ENCODE data around the gene NUMB. TPM values are rescaled to one million over a fixed set of nuclear protein-coding genes. Genes with fewer than 3 reads are reported as not detected.
"Not testable (repeated sequence)": the region's sequence is repeated elsewhere in the genome, so short reads cannot be mapped to it uniquely, and the experiment has no call there.

The NUMB gene
- total RNA-seq, 1 experiment from 2014 or later, result 46.5 TPM

DNA sequence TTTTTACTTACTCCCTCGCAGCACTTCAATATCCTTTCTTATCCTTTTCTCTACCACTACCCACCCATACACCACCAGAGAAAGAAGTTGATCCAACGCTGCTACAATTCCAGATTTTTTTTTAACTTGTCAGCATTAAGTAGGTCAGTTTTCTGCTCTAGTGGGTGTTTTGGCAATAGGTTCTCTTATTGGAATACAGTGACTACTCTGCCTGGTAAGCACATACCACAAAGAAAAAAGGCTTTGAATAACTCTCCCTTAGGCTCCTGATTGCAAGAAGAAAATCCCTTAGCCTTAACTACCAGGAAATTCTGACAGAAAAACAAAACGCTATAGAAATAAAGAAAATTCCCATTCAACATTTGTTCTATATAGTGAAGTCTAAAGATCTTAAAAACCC is 72.0 kb downstream of the NUMB start:
- Histone ChIP-seq H3K56ac (ENCODE audit: insufficient read length, low read depth, low read length) (no peak overlapping the region), H3K4me2 (ENCODE audit: insufficient read depth, insufficient read length, low read length) (no peak overlapping the region), H3K27ac (ENCODE audit: insufficient read length, low read depth, low read length) (no peak overlapping the region), H3K23me2 (ENCODE audit: insufficient read length, low read depth, low read length, poor library complexity, severe bottlenecking) (no peaks in the 10 kb centered on the region), H3K14ac (ENCODE audit: insufficient read depth, low read length) (no peak overlapping the region), H2BK5ac (ENCODE audit: insufficient read length, low read length) (no peak overlapping the region), H3K79me2 (ENCODE audit: insufficient read depth, low read length) (no peaks in the 10 kb centered on the region), H3T11ph (ENCODE audit: low read length) (no peak overlapping the region), H3K9ac (ENCODE audit: extremely low read depth, insufficient read length, low read length) (no peak overlapping the region), H4K20me1 (ENCODE audit: control insufficient read depth, insufficient read depth, insufficient read length) (no peaks in the 10 kb centered on the region), H3K4ac (ENCODE audit: low read depth, low read length) (no peak overlapping the region), H2BK15ac (ENCODE audit: low read depth, low read length) (no peak overlapping the region), H2AK5ac (ENCODE audit: insufficient read length, low read length) (no peak overlapping the region), H2BK120ac (ENCODE audit: low read depth, low read length, poor library complexity, severe bottlenecking) (no peak overlapping the region), H3K18ac (ENCODE audit: insufficient read length, low read depth, low read length) (no peak overlapping the region), H3K27me3 (ENCODE audit: insufficient read depth, low read length) (no peaks in the 10 kb centered on the region), H2BK12ac (ENCODE audit: insufficient read length, low read depth, low read length) (no peak overlapping the region), H3K79me1 (ENCODE audit: insufficient read depth, low read depth, low read length, poor library complexity, severe bottlenecking) (no peaks in the 10 kb centered on the region), H3K9me3 (ENCODE audit: control insufficient read depth, low read depth, low read length) (no peaks in the 10 kb centered on the region), H3K4me1 (ENCODE audit: insufficient read depth, low read length) (no peaks in the 10 kb centered on the region), H4K8ac (replicated peaks; ENCODE audit: insufficient read length, low read depth, low read length) (no peak overlapping the region), H2AFZ (ENCODE audit: low read length) (no peak overlapping the region), H2BK20ac (ENCODE audit: low read depth, low read length, poor library complexity, severe bottlenecking) (no peak overlapping the region), H4K5ac (ENCODE audit: insufficient read length, low read depth, low read length) (no peak overlapping the region), H3K23ac (ENCODE audit: insufficient read length, low read depth, low read length) (no peak overlapping the region), H4K91ac (ENCODE audit: insufficient read length, low read depth, low read length) (no peak overlapping the region)
- Mint-ChIP-seq H3K9me3 (peaks cover 6% of the 10 kb centered on the region in 2 experiments; a peak in 3 of 5 replicates), H3K4me1 (no peaks in the 10 kb centered on the region), H3K4me3 (no peak overlapping the region), H3K27ac (peak overlapping the region in 1 of 3 experiments; percentile 34; a peak in 1 of 7 replicates), H3K27me3 (ENCODE audit: low read depth) (no peaks in the 10 kb centered on the region), H3K36me3 (ENCODE audit: insufficient read depth in 1 of 3, low read depth in 3 of 3) (peaks cover 5 to 12% (median 6%) of the 10 kb centered on the region in 3 experiments)
- no CpG with 5 or more reads among the region's 3 CpGs for WGBS (ENCODE audit: extremely low coverage, insufficient read length, low lambda C conversion rate)
- TF ChIP-seq, protein P1, sequence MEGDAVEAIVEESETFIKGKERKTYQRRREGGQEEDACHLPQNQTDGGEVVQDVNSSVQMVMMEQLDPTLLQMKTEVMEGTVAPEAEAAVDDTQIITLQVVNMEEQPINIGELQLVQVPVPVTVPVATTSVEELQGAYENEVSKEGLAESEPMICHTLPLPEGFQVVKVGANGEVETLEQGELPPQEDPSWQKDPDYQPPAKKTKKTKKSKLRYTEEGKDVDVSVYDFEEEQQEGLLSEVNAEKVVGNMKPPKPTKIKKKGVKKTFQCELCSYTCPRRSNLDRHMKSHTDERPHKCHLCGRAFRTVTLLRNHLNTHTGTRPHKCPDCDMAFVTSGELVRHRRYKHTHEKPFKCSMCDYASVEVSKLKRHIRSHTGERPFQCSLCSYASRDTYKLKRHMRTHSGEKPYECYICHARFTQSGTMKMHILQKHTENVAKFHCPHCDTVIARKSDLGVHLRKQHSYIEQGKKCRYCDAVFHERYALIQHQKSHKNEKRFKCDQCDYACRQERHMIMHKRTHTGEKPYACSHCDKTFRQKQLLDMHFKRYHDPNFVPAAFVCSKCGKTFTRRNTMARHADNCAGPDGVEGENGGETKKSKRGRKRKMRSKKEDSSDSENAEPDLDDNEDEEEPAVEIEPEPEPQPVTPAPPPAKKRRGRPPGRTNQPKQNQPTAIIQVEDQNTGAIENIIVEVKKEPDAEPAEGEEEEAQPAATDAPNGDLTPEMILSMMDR (conservative IDR thresholded peaks at IDR 0.05), result no peak
- no peak for DNase-seq

DNA sequence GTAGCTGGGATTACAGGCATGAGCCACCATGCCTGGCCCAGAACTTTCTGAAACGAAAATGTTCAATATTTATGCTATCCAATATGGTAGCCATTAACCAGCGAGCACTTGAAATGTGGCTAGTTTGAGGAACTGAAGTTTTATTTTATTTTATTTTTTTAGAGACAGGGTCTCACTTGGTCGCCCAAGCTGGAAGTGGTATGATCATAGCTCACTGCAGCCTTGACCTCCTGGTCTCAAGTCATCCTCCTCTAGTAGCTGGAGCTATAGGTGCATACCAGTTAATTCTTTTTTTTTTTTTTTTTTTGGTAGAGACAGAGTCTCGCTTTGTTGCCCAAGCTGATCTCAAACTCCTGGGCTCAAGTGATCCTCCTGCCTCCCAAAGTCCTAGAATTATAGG is 73.3 kb downstream of the NUMB start:
- not testable (repeated sequence) for H4K5ac ChIP-seq (ENCODE audit: insufficient read length, low read depth, low read length); H3T11ph ChIP-seq (ENCODE audit: low read length); H3K79me2 ChIP-seq (ENCODE audit: insufficient read depth, low read length); H3K4me3 Mint-ChIP-seq; H3K27ac Mint-ChIP-seq; H3K56ac ChIP-seq (ENCODE audit: insufficient read length, low read depth, low read length); H4K91ac ChIP-seq (ENCODE audit: insufficient read length, low read depth, low read length); H2BK5ac ChIP-seq (ENCODE audit: insufficient read length, low read length); H2BK15ac ChIP-seq (ENCODE audit: low read depth, low read length); H3K14ac ChIP-seq (ENCODE audit: insufficient read depth, low read length); H2BK120ac ChIP-seq (ENCODE audit: low read depth, low read length, poor library complexity, severe bottlenecking); H3K4me1 ChIP-seq (ENCODE audit: insufficient read depth, low read length); H3K23ac ChIP-seq (ENCODE audit: insufficient read length, low read depth, low read length); DNase-seq; H3K9me3 Mint-ChIP-seq; H2AK5ac ChIP-seq (ENCODE audit: insufficient read length, low read length); H3K9me3 ChIP-seq (ENCODE audit: control insufficient read depth, low read depth, low read length); H3K79me1 ChIP-seq (ENCODE audit: insufficient read depth, low read depth, low read length, poor library complexity, severe bottlenecking); H3K4ac ChIP-seq (ENCODE audit: low read depth, low read length); H3K18ac ChIP-seq (ENCODE audit: insufficient read length, low read depth, low read length); H3K23me2 ChIP-seq (ENCODE audit: insufficient read length, low read depth, low read length, poor library complexity, severe bottlenecking); H3K4me1 Mint-ChIP-seq; H3K27me3 ChIP-seq (ENCODE audit: insufficient read depth, low read length); H4K20me1 ChIP-seq (ENCODE audit: control insufficient read depth, insufficient read depth, insufficient read length); H3K9ac ChIP-seq (ENCODE audit: extremely low read depth, insufficient read length, low read length); H3K4me2 ChIP-seq (ENCODE audit: insufficient read depth, insufficient read length, low read length); H2AFZ ChIP-seq (ENCODE audit: low read length); H2BK20ac ChIP-seq (ENCODE audit: low read depth, low read length, poor library complexity, severe bottlenecking); H2BK12ac ChIP-seq (ENCODE audit: insufficient read length, low read depth, low read length); H4K8ac ChIP-seq (replicated peaks; ENCODE audit: insufficient read length, low read depth, low read length); H3K27me3 Mint-ChIP-seq (ENCODE audit: low read depth); H3K27ac ChIP-seq (ENCODE audit: insufficient read length, low read depth, low read length)
- H3K36me3 Mint-ChIP-seq (ENCODE audit: insufficient read depth in 1 of 3, low read depth in 3 of 3), result peaks cover 5 to 12% (median 6%) of the 10 kb centered on the region in 3 experiments
- no CpG with 5 or more reads among the region's 4 CpGs for WGBS (ENCODE audit: extremely low coverage, insufficient read length, low lambda C conversion rate)
